Left lobe of liver (tissue), 2 donors: ENCODE measurements around the gene TMEM52B. TPM values are rescaled to one million over a fixed set of nuclear protein-coding genes. Genes with fewer than 3 reads are reported as not detected.
"Not testable (repeated sequence)": the region's sequence is repeated elsewhere in the genome, so short reads cannot be mapped to it uniquely, and the experiment has no call there.

Experiments
- ATAC-seq: fragments of 200-7000 bp; cut with Tn5 transposase; one replicate; pipeline ENCODE4 v1.9.1; 2020; ENCODE audit warnings: mild to moderate bottlenecking, moderate library complexity
- DNase-seq: peaks from one replicate; pipeline ENCODE4 v3.0.0-alpha.2; 2020; ENCODE audit warnings: low spot score
- total RNA-seq: library from RNA; stranded (reverse); gene quantifications from one replicate; pipeline ENCODE4 v1.2.1, GENCODE V29; 2021
- donor health status: DM: no; HTN: no; CAD: no; lungs with moderate emphysema.
- donor health status: DM: no; HTN: yes; CAD: no.

Gene TMEM52B
- total RNA-seq, 1 donor from 2014 or later: not detected

DNA sequence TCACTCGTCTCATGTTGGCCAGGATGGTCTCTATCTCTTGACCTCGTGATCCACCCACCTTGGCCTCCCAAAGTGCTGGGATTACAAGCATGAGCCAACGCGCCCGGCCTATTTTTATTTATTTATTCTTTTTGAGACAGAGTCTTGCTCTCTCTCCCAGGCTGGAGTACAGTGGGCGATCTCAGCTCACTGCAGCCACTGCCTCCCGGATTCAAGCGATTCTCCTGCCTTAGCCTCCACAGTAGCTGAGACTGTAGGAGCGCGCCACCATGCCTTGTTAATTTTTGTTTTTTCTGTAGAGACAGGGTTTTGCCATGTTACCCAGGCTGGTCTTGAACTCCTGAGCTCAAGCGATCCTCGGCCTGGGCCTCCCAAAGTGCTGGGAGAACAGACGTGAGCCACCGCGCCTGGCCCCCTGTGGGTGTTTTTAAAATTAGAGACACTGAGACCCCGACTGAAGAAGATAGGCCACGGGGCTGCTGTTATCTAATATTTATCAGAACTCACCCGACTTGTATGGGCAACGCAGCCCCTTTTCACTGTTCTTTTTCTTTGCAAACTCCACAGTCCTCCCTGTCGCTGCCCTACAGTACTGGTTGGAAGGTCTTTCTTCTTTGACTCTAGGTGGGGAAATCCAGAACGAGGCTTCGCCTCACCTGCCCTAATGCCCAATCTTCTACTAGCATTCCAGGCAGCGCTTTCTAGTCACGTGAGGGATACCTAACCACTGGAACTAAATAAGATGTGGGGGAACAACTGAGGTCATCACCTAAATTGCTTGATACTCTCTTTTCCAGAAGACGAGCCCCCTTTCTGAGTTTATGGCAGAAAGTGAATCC, 32.5 kb downstream of the TMEM52B start:
- DNase-seq (no peak), ATAC-seq (no peak)

DNA sequence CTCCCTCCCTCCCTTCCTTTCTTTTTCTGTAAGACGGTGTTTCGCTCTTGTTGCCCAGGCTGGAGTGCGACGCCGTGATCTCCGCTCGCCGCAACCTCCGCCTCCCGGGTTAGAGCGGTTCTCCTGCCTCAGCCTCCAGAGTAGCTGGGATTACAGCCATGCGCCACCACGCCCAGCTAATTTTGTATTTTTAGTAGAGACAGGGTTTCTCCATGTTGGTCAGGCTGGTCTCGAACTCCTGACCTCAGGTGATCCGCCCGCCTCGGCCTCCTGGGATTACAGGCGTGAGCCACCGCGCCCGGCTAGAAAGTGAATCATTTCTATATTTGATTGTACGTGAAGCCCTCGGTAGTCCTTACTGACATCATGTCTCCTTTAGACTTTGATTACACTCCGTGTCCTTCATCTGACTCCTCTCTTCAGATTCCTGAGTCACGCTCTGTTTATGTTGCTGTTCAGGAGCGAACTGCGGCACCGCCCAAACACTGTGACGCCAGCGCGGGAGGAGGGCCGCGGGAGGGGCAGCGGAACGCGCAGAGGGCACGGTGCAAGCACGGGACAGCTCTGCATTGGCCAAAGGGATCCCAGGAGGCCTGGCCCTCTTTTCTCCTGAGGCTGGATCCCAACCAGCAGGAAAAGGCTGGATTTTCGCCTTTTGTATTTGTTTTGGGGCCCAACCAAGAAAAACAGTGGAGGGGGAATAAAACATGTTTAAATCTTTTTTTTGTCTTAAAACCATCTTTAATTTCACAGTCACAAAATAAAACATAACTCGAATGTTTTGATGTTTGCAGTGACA, 33.3 kb downstream of the TMEM52B start:
- ATAC-seq (peak; percentile 77), DNase-seq (peak; percentile 99)

DNA sequence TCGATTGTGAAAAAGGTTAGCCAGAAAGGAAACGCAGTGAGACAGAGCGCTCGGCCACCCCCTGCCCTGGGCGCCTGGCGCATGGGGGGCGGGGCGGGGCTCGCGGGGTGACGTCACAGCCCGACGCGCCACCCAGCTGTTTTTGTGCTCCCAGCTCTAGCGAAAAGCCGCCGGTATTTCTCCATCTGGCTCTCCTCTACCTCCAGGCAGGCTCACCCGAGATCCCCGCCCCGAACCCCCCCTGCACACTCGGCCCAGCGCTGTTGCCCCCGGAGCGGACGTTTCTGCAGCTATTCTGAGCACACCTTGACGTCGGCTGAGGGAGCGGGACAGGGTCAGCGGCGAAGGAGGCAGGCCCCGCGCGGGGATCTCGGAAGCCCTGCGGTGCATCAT, 33.9 kb downstream of the TMEM52B start, which contains the start of gene GABARAPL1:
TSS of gene GABARAPL1 (plus strand) at position 139 of the 393 bp plus-strand sequence. CDS start at position 392, 253 bp downstream.
- ATAC-seq (peak; percentile 75), DNase-seq (peak; percentile 92)

DNA sequence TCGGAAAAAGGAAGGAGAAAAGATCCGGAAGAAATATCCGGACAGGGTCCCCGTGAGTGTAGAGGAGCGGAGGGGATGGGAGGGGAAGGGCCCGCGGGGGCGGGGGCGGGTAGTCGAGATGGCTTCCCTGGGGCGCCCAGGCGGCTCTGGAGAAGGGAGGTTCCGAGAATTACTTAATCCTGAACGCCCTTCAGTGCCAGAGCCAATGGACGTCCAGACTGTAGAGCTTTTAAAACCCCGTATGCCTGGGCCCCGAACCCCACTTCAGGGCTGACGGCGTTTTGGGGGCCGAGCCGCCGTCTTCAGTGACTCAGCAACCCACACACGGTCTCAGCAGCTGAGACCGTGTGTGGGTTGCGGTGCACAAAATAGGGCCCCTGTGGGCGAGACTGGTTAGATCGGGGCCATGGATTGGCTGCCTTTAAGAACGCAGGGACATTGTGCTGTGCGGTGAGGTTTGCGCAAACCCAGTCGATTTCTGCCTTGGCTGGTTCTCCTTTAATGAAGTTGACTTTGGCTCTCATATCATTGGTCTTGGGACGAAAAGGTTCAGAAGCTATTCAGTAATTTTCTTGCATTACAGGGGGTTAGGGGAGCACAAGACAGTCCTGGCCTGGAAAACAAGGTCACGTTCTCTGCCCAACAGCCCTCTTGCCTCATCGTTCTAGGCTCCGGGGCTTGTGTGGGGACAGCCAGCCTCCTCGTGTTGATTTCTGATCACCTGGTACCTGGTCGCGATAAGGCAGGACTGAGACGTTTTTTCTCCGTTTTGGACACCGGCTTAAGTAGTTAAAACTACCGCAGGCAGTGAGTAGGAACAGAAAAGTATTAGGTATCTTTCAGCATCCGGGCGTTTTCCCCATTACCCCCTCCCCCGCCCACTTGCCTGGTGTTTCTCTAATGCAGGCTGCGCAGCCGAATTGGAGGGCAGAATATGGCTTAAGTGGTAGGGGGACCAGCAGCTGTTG, 34.6 kb downstream of the TMEM52B start:
- ATAC-seq: peak; percentile 70
- DNase-seq: peak; percentile 91

DNA sequence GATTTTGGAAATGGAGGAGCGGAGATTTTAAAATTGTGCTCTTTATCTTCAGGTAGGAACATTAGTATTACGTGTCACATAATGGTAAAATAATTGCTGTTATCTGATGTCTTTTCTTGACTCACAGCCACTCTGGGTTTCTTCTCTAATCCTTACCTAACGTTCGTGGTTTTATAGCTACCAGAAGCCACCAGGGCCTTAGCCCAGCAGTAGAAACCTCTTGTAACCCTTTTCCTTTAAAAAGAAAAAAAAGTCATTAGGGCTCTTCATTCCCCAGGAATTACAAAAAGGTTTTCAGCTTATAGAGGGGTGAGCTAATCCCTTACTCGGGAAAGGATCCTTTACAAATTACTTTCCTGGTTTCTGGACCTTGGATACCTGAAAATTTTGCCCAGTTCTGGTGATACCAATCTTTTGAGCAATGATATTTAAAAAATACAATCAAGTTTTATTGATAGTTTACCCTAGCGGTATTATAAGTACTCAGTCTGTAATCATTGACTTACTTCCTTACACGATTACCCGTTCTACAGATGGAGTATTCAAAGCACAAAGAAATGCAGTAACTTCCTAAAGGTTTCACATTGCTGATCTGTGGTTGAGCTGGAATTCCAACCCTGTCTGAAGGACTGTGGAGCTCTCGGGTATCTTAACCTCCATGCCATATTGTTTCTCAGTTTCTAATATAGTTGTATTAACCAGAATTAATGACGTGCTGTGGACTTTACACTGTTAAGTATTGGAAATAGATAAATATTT, 35.5 kb downstream of the TMEM52B start:
- ATAC-seq (no peak), DNase-seq (no peak)

DNA sequence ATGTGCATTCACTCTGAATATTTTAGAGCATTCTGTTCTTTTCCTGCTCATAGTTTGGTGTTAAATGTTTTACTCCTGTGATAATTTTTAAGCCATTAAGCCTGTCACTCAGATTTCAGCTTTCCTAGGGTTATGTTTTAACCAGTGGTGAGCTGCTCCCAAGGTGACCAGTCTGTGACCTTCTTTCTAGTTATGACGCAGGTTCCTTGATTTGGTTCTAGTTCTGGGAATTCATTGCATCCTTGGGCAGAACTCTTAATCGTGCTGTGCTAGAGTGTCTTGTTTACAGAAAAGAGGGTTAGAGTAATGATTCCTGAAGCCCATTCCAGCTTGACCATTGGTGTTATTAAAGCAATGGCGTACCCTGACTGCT, 36.0 kb downstream of the TMEM52B start:
- peak; percentile 4 for ATAC-seq
- no peak for DNase-seq

DNA sequence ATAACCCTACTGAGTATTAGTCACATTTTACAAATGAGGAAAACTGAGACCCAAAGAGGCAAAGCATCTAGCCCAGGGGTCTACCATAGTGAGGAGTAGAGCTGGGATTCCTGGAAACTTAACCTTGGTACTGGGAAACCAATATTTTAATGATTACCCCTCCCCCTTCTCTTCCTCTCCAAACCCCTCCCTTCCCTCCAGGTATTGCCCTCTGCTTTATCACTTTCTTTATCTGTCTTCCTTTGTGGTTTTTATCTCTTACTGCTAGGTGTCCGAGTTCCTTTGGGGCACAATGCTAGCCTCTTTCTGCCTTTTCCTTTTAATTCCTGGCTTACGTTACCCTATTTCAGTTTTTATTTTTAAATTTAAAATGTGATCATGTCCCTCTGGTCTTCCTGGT, 36.6 kb downstream of the TMEM52B start:
- ATAC-seq (no peak), DNase-seq (no peak)

DNA sequence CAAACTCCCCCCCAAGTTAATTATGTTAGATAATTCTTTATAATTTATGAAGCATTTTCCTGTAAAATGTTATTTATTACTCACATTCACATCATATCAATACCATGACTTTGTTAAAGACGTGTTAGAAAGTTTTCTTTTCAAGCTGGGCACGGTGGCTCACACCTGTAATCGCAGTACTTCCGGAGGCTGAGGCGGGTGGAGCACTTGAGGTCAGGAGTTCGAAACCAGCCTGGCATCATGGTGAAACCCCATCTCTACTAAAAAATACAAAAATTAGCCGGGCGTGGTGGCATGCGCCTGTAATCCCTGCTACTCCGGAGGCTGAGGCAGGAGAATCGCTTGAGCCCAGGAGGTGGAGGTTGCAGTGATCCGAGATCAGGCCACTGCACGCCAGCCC, 37.1 kb downstream of the TMEM52B start:
- not testable (repeated sequence) for DNase-seq, ATAC-seq

DNA sequence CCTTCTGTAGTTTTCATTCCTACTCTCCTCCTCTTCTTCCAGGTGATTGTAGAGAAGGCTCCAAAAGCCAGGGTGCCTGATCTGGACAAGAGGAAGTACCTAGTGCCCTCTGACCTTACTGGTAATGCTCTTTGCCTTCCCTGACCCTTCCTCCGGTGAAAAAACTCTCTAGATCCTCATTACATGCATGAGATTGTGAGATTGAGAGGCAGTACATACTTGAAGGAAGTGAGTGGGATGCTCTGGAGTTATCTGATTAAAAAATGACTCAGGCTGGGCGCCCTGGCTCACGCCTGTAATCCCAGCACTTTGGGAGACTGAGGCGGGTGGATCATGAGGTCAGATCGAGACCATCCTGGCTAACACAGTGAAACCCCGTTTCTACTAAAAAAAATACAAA, 39.2 kb downstream of the TMEM52B start:
- ATAC-seq: no peak

DNA sequence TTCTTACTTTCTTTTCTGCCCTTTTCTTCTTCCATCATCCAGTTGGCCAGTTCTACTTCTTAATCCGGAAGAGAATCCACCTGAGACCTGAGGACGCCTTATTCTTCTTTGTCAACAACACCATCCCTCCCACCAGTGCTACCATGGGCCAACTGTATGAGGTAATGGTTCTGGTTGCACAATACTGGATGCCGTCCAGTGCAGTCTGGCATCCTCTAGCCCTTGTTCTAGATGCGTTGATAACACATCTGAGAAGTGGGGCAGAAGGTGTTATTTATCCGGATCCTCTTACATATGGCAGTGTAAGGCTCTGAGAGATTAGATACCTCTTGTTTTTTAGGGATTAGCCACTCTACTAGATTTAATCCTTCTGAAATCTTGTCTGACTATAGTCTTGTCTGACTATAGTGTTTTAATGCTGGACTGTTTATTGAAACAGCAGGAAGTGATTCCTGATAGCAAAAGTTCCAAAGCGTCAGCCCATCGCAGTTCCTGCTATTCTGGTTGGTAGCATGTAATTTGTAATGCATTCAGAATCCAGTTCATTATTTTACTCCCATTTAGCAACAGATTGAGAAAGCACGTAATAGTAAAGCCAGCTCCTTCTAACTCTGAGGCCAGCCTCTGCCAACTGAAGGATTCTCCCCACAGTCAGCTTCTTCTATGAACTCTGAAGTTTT, 41.7 kb downstream of the TMEM52B start:
- ATAC-seq (peak; percentile 94), DNase-seq (peak; percentile 92)

More for the DNA sequence above, 39.2 kb downstream of the TMEM52B start:
- DNase-seq: no peak

DNA sequence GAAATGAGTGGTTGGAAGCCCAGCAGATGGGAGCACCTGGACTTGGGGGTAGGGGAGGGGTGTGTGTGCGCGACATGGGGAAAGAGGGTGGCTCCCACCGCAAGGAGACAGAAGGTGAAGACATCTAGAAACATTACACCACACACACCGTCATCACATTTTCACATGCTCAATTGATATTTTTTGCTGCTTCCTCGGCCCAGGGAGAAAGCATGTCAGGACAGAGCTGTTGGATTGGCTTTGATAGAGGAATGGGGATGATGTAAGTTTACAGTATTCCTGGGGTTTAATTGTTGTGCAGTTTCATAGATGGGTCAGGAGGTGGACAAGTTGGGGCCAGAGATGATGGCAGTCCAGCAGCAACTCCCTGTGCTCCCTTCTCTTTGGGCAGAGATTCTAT, 43.0 kb downstream of the TMEM52B start:
- ATAC-seq (no peak), DNase-seq (no peak)

DNA sequence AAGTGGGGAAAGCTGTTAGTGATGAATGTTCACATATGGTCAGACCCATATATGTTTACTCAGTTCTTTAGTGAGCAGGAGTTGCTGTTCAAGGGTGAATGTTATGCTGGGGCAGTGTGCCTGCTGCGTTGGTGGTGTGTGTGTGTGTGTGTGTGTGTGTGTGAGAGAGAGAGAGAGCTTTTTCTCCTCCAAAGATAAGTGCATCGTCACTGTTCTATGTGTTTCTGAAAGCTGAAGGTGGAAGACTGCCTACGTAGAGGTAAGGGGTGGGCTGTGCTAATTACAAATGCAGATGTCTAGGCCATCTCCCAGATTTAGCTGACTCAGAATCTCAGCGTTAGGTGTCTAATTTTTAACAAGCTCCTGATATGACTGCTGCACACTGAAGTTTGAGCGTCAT, 44.4 kb downstream of the TMEM52B start:
- DNase-seq (no peak), ATAC-seq (no peak)

DNA sequence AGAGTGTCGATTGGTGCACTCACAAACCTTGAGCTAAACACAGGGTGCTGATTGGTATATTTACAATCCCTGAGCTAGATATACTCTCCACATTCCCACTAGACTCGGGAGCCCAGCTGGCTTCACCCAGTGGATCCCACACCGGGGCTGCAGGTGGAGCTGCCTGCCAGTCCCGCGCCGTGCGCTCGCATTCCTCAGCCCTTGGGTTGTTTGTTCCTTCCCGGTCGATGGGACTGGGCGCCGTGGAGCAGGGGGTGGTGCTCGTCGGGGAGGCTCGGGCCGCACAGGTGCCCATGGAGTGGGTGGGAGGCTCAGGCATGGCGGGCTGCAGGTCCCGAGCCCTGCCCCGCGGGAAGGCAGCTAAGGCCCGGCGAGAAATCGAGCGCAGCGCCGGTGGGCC, 46.6 kb downstream of the TMEM52B start:
- DNase-seq, ATAC-seq: not testable (repeated sequence)

DNA sequence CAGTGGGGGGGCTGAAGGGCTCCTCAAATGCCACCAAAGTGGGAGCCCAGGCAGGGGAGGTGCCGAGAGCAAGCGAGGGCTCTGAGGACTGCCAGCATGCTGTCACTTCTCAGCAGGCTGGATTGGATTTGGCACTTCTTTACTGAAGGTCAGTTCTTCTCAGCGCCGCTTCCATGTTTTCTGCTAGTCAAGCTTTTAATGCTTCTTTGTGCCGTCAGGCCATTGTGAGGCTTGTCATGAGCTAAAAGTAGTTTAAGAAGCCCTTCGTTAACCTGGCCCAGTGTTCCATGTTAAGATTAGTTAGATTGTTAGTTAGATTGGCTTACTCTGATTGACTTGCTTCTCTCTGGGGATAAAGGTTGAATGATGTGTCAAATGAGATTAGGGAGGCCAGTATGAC, 47.3 kb downstream of the TMEM52B start:
- ATAC-seq: no peak
- DNase-seq: no peak

DNA sequence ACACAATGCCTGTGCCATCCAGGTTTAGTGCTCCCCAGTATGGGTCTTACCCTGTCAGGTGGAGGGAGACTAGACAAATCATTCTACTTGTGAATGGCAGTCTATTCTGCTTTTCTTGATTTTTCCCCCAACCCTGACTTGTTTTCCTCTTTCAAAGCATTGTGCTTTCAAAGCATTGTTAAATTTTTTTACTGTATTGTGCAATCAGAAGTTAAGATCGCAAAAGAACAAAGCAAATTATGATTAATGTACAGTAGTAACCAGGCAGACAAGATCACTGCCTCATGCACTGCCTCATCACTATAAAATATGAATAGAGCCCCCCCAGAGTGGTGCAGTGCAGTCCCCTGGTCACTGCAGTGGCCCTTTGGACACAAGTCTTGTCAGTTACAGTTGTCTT, 47.9 kb downstream of the TMEM52B start:
- no peak for ATAC-seq
- no peak for DNase-seq

DNA sequence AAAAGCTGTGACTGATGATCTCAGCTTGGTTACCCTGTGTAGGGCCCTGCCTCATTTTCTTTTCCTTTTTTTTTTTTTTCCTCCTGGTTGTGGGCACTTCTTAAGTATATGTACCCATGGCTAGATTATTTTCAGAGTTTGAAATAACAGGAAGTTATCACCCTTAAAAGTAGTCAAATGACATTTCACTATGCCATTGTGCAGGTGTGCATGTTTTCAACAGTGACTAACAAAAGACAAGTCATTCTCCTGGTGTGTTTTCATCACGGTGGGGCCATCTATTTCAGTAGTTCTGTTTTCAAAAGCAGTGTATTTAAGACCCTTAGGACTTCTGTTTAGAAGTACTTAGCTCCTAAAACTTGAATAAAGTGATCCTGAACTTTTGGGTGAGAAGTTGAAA, 48.8 kb downstream of the TMEM52B start:
- DNase-seq (no peak), ATAC-seq (no peak)

DNA sequence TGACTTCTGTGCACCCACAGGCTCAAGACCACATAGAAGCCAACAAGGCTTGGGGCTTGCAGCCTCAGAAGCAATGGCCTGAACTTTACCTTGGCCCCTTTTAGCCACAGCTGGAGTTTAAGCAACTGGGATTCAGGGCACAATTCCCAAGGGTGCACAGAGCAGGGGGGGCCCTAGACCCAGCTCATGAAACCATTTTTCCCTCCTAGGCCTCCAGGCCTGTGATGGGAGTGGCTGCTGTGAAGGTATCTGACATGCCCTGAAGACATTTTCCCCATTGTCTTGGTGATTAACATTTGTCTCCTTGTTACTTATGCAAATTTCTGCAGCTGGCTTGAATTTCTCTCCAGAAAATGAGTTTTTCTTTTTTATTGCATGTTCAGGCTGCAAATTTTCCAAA, 55.7 kb downstream of the TMEM52B start:
- DNase-seq (no peak), ATAC-seq (no peak)

DNA sequence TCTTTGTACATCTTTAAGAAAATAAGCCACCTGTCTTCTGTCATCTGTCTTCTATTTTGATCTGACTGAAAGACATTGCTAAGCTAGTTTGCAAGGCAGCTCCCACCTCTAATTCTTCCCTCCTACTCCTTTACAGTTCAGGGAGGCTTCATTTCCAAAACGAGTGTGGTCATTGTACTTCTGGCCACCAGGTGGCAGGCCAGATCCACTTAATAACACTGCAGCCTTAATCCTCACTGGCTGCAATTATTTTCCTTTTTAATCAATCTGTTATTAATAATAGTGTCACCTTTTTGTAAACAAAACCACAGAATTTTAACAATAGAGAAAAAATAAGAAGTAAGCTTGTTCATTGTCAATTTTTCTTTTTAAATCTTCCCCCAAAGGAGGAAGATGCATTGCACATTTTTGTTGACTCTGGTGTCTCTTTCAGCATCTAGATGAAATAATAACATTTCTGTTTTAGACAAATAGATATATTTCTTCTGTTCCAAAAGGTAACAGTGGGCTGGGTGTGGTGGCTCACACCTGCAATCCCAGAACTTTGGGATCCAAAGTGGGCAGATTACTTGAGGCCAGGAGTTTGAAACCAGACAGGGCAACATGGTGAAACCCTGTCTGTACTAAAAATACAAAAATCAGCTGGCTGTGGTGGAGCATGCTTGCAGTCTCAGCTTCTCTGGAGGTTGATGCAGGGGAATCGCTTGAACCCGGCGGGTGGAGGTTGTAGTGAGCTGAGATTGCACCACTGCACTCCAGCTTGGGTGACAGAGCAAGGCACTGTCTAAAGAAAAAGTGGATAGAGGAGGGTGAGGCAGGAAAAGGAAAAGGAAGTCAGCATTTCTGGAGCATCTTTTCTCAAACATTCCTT, 57.2 kb downstream of the TMEM52B start:
- ATAC-seq: peak; percentile 93
- DNase-seq: no peak

DNA sequence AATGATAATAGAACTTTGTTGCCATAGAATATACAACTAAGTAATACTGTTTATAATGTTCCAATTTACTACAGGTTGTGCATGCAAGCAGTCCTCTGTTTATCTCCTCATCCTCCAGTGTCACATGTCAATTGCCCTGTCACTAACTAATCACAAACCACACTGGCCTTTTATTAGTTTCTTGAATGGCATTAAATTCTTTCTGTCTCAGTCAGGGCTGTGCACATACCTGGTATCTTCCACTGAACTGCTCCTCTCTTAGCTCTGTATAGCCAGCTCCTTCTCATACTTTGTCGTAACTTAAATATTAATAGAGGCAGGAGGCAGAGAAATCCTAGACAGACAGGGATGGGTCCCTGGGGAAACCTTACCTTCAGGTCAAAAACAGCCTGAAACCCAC, 57.9 kb downstream of the TMEM52B start:
- DNase-seq (no peak), ATAC-seq (no peak)
